Vagina (tissue), 2 donors: ENCODE measurements around the gene CDK15. TPM values are rescaled to one million over a fixed set of nuclear protein-coding genes. Genes with fewer than 3 reads are reported as not detected.

ENCODE experiments used
- DNase-seq, 2 donors: peaks; one replicate each; pipeline ENCODE4 v3.0.0-alpha.2; 2017; ENCODE audit errors: extremely low spot score in 2 of 2
- H3K27ac ChIP-seq: fragments of 200-600 bp; sonication (generic); one replicate; pipeline ENCODE4 v1.5.1; 2019
- H3K27me3 ChIP-seq: fragments of 200-600 bp; sonication (generic); one replicate; pipeline ENCODE4 v1.5.1; 2019
- H3K36me3 ChIP-seq, 2 donors: fragments of 200-600 bp; sonication (generic); one replicate each; pipeline ENCODE4 v1.5.1; 2017 to 2019
- H3K4me1 ChIP-seq: fragments of 200-600 bp; sonication (generic); one replicate; pipeline ENCODE4 v1.5.1; 2019
- H3K4me3 ChIP-seq, 2 donors: fragments of 200-600 bp; sonication (generic); 1 replicate in 1 of 2; 2 replicates in 1 of 2; pipeline ENCODE4 v1.5.1; 2016 to 2019
- H3K9me3 ChIP-seq: fragments of 200-600 bp; sonication (generic); one replicate; pipeline ENCODE4 v1.5.1; 2019
- POLR2A ChIP-seq, 2 donors: fragments of 450-650 bp; IDR thresholded peaks; one replicate each; pipeline ENCODE4 v1.6.1; 2017; ENCODE audit warnings: antibody characterized with exemption in 2 of 2, mild to moderate bottlenecking in 2 of 2, moderate library complexity in 2 of 2
- POLR2AphosphoS5 ChIP-seq, 2 donors: sonication (generic); formaldehyde crosslinking; IDR thresholded peaks; one replicate each; pipeline ENCODE4 v1.9.0; 2017; ENCODE audit warnings: antibody characterized with exemption in 2 of 2, mild to moderate bottlenecking in 2 of 2, low read depth in 1 of 2; ENCODE audit not compliant: insufficient read depth in 1 of 2
- intact Hi-C: fragments of 100-400 bp; cut with DNase I; formaldehyde crosslinking; loops from one replicate; pipeline ENCODE4 v1.15.1; 2023
- total RNA-seq: library from RNA; depleted of rRNA; stranded (reverse); fragments of >200 nt; gene quantifications from one replicate; pipeline ENCODE4 v1.2.3, GENCODE V29; 2016
- TF ChIP-seq, protein P1 (sequence below), 3 experiments: fragments of 450-650 bp in 2 of 3; fragments of 200-600 bp in 1 of 3; sonication (generic) in 1 of 3; IDR thresholded peaks; one replicate each; pipeline ENCODE4 v1.5.1; 2017 to 2019; ENCODE audit warnings: antibody characterized with exemption in 3 of 3, mild to moderate bottlenecking in 2 of 3, moderate library complexity in 2 of 3

The CDK15 gene
- total RNA-seq, 1 donor from 2014 or later: not detected

DNA sequence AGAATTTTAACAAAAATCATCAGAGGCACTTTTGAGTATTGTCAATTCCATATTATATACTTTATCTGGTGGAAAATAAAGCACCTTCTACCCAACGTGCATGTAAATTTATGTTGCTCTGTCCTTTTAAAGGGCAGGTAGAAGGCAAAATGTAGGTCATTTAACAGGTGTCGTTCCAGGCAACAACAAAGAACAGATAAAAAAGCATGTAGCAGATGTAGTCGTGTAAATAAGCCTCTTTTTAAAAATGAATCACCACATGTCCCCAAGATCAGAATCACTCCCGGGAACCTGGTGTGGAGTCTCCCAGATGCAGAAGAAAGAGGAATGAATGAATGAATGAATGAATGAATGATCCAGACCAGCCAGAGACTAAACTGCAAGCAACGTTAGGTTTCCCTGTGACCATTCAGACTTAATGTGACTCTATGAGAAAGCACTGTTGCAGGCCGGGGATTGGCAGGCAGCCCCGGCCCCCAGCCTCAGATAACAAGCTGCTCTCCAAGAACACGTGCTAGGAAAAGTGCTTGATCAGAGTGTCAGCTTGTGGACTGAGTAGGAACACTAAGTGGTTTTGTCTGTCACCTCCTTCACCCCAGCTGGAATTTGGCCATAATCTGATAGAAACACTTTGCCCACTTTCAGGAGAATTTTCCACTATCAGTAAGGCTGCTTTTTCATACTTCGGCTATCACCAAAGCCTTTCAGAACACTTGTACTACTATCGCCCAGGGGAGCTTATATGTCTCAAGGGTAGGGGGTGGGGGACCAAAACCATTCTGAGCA is 100.6 kb downstream of the CDK15 start:
- no peaks in the 10 kb centered on the region for H3K9me3 ChIP-seq
- intact Hi-C loops: no loop called here
- H3K4me3 ChIP-seq: no peak overlapping the region
- no peak overlapping the region for H3K27ac ChIP-seq
- DNase-seq: no peak
- TF ChIP-seq POLR2A (IDR thresholded peaks at IDR 0.05): no peak
- no peak for TF ChIP-seq POLR2AphosphoS5 (IDR thresholded peaks at IDR 0.05; ENCODE audit: insufficient read depth in 1 of 2, low read depth in 1 of 2)
- TF ChIP-seq, protein P1, sequence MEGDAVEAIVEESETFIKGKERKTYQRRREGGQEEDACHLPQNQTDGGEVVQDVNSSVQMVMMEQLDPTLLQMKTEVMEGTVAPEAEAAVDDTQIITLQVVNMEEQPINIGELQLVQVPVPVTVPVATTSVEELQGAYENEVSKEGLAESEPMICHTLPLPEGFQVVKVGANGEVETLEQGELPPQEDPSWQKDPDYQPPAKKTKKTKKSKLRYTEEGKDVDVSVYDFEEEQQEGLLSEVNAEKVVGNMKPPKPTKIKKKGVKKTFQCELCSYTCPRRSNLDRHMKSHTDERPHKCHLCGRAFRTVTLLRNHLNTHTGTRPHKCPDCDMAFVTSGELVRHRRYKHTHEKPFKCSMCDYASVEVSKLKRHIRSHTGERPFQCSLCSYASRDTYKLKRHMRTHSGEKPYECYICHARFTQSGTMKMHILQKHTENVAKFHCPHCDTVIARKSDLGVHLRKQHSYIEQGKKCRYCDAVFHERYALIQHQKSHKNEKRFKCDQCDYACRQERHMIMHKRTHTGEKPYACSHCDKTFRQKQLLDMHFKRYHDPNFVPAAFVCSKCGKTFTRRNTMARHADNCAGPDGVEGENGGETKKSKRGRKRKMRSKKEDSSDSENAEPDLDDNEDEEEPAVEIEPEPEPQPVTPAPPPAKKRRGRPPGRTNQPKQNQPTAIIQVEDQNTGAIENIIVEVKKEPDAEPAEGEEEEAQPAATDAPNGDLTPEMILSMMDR (IDR thresholded peaks at IDR 0.05): no peak
- H3K27me3 ChIP-seq: no peaks in the 10 kb centered on the region
- no peaks in the 10 kb centered on the region for H3K36me3 ChIP-seq
- no peaks in the 10 kb centered on the region for H3K4me1 ChIP-seq

DNA sequence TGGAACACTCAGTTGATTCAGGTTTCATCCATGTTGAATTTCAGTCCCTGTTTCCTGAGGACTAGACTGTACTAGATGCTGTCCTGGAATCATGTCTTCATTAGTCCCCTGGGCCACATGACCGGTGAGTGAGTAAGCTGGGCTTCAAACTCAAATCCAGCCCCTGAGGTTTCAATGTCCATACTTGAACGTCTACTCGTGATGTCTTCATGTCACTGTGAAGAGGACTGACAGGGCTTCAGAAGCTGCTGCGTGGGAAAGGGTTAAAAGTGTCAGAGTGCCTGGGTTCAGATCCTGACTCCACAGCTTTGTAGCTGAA is 101.2 kb downstream of the CDK15 start:
- no peaks in the 10 kb centered on the region for H3K27me3 ChIP-seq
- no peaks in the 10 kb centered on the region for H3K4me1 ChIP-seq
- H3K36me3 ChIP-seq: no peaks in the 10 kb centered on the region
- DNase-seq: no peak
- no peak overlapping the region for H3K4me3 ChIP-seq
- no peaks in the 10 kb centered on the region for H3K9me3 ChIP-seq
- intact Hi-C loops: no loop called here
- TF ChIP-seq, protein P1 (IDR thresholded peaks at IDR 0.05): no peak
- TF ChIP-seq POLR2AphosphoS5 (IDR thresholded peaks at IDR 0.05; ENCODE audit: insufficient read depth in 1 of 2, low read depth in 1 of 2): no peak
- TF ChIP-seq POLR2A (IDR thresholded peaks at IDR 0.05): no peak
- no peak overlapping the region for H3K27ac ChIP-seq

DNA sequence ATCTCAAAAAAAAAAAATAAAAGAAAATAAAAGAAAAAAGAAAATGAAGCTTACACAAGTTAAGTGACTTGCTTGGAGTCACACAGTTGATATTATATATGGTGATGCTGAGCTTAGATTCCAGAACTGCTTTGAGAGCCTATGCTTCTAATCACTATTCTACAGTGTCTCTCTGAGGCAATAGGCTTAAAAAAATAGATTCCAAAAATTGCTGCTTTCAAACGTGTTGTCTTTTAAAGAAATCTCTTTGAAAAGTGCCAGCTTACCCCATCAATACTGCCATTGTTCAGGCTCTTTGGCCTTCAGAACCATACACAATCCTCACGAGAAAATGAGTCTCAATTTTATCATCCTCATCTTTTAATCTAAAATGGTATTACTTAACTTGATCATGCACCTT is 102.6 kb downstream of the CDK15 start:
- TF ChIP-seq, protein P1 (IDR thresholded peaks at IDR 0.05): no peak
- no peak for TF ChIP-seq POLR2AphosphoS5 (IDR thresholded peaks at IDR 0.05; ENCODE audit: insufficient read depth in 1 of 2, low read depth in 1 of 2)
- TF ChIP-seq POLR2A (IDR thresholded peaks at IDR 0.05): no peak
- intact Hi-C loops: no loop called here
- H3K9me3 ChIP-seq: no peaks in the 10 kb centered on the region
- H3K4me3 ChIP-seq: no peak overlapping the region
- H3K27me3 ChIP-seq: no peaks in the 10 kb centered on the region
- no peak overlapping the region for H3K27ac ChIP-seq
- H3K4me1 ChIP-seq: no peaks in the 10 kb centered on the region
- no peaks in the 10 kb centered on the region for H3K36me3 ChIP-seq
- no peak for DNase-seq

DNA sequence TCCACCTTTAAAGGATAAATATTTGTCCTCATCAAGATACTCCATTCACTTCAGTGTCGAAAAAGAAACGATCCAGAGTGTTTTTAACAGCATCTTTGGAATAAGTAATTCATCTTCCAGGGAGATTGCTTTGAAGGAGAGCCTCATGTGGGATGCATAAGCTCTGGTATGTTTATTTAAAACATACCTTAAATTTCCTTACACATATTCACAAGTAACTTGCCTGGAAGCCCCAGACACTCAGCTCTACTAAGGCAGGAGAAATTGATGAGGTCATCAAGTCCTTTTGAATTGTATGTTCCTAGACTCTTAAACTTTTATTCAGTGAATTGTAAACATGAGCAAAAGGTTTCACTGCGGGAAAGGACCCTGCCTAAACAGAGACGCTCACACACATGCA is 103.0 kb downstream of the CDK15 start:
- H3K27ac ChIP-seq: no peak overlapping the region
- H3K27me3 ChIP-seq: no peaks in the 10 kb centered on the region
- intact Hi-C loops: no loop called here

DNA sequence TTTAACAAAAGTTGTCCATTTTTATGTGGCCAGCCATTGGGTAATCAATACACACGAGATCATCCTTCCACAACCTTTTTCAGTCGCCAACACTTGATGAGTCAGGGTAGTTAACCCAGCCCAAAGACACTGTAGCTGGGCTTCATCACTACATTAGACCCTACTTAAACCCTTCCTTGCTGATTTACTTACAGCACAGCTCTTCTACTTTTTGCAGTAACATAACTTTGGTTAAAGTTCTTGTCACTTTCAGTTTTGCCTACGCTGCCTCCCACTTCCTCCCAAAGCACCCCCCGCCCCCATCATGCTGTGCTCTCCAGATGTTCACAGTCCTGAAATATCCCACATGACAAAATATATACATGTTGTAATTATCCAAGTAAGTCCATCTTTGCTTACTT is 103.6 kb downstream of the CDK15 start:
- Histone ChIP-seq H3K27me3 (no peaks in the 10 kb centered on the region), H3K4me3 (no peak overlapping the region), H3K27ac (no peak overlapping the region), H3K9me3 (no peaks in the 10 kb centered on the region), H3K36me3 (no peaks in the 10 kb centered on the region), H3K4me1 (no peaks in the 10 kb centered on the region)
- DNase-seq: no peak
- TF ChIP-seq POLR2A (IDR thresholded peaks at IDR 0.05) (no peak), POLR2AphosphoS5 (IDR thresholded peaks at IDR 0.05; ENCODE audit: insufficient read depth in 1 of 2, low read depth in 1 of 2) (no peak)
- TF ChIP-seq, protein P1 (IDR thresholded peaks at IDR 0.05): no peak
- intact Hi-C loops: no loop called here

More for the DNA sequence above, 103.0 kb downstream of the CDK15 start:
- no peak for DNase-seq
- H3K36me3 ChIP-seq: no peaks in the 10 kb centered on the region
- H3K4me3 ChIP-seq: no peak overlapping the region
- H3K9me3 ChIP-seq: no peaks in the 10 kb centered on the region
- TF ChIP-seq, protein P1 (IDR thresholded peaks at IDR 0.05): no peak
- no peak for TF ChIP-seq POLR2AphosphoS5 (IDR thresholded peaks at IDR 0.05; ENCODE audit: insufficient read depth in 1 of 2, low read depth in 1 of 2)
- no peak for TF ChIP-seq POLR2A (IDR thresholded peaks at IDR 0.05)
- H3K4me1 ChIP-seq: no peaks in the 10 kb centered on the region
